Common myeloid progenitor, CD34-positive (primary cell): ENCODE data around the gene DDX39A.
"Not testable (repeated sequence)": the region's sequence is repeated elsewhere in the genome, so short reads cannot be mapped to it uniquely, and the experiment has no call there.

Experiments
- CTCF ChIA-PET: fragments of 350-600 bp; sonication (Branson Sonifier 250); formaldehyde crosslinking; loops from one replicate; lab custom pipeline; 2021; ENCODE audit warnings: antibody characterized with exemption; lab: Charles Lee
- POLR2A ChIA-PET: fragments of 350-600 bp; sonication (Branson Sonifier 250); formaldehyde crosslinking; loops from one replicate; lab custom pipeline; 2021; ENCODE audit warnings: antibody characterized with exemption; lab: Charles Lee
- DNase-seq, 3 donors: peaks; one replicate each; pipeline versions ENCODE4 v3.0.0 to v3.0.0-alpha.2; 2013
- H3K27ac ChIP-seq, 2 experiments: 1 replicate in 1 of 2; 2 replicates in 1 of 2; pipeline ENCODE4 v1.7.0; 2013; ENCODE audit warnings: inconsistent platforms in 2 of 2, low read length in 2 of 2, mild to moderate bottlenecking in 2 of 2, low read depth in 1 of 2, moderate library complexity in 1 of 2; ENCODE audit not compliant: severe bottlenecking in 2 of 2, insufficient read depth in 1 of 2, poor library complexity in 1 of 2
- H3K27me3 ChIP-seq, 5 experiments: replicated peaks in 2 of 5; 1 replicate in 3 of 5; 2 replicates in 2 of 5; pipeline versions ENCODE4 v1.6.1 to v1.7.0; 2013; ENCODE audit warnings: low read length in 4 of 5, mild to moderate bottlenecking in 2 of 5, moderate library complexity in 2 of 5, inconsistent platforms in 1 of 5; ENCODE audit not compliant: insufficient read depth in 5 of 5, control insufficient read depth in 4 of 5
- H3K36me3 ChIP-seq, 4 experiments: 1 replicate in 2 of 4; 2 replicates in 2 of 4; pipeline versions ENCODE4 v1.6.1 to v1.7.0; 2013; ENCODE audit warnings: low read length in 3 of 4, control low read depth in 1 of 4, mild to moderate bottlenecking in 1 of 4; ENCODE audit not compliant: control insufficient read depth in 4 of 4, insufficient read depth in 4 of 4
- H3K4me1 ChIP-seq, 4 experiments: 1 replicate in 3 of 4; 2 replicates in 1 of 4; pipeline versions ENCODE4 v1.6.1 to v1.7.1; 2013; ENCODE audit warnings: low read length in 3 of 4, mild to moderate bottlenecking in 3 of 4, control low read depth in 1 of 4, inconsistent platforms in 1 of 4, moderate library complexity in 1 of 4; ENCODE audit not compliant: control insufficient read depth in 4 of 4, insufficient read depth in 4 of 4; ENCODE audit errors: control extremely low read depth in 1 of 4
- H3K4me3 ChIP-seq, 7 experiments: 1 replicate in 4 of 7; 2 replicates in 3 of 7; pipeline versions ENCODE4 v1.5.1 to v1.7.0; 2013; ENCODE audit warnings: mild to moderate bottlenecking in 7 of 7, low read length in 6 of 7, moderate library complexity in 6 of 7, inconsistent platforms in 2 of 7, low read depth in 2 of 7, control low read depth in 1 of 7; ENCODE audit not compliant: insufficient read depth in 4 of 7, control insufficient read depth in 1 of 7; ENCODE audit errors: extremely low read depth in 1 of 7
- H3K9me3 ChIP-seq, 5 experiments: 1 replicate in 4 of 5; 2 replicates in 1 of 5; pipeline versions ENCODE4 v1.6.1 to v1.7.1; 2013; ENCODE audit warnings: low read length in 4 of 5, mild to moderate bottlenecking in 2 of 5, inconsistent platforms in 1 of 5, low read depth in 1 of 5, moderate library complexity in 1 of 5; ENCODE audit not compliant: control insufficient read depth in 4 of 5, insufficient read depth in 2 of 5; ENCODE audit errors: control extremely low read depth in 1 of 5
- WGBS: methylation state at CpG from one replicate; pipeline ENCODE4 v1.1.5; 2013; ENCODE audit not compliant: insufficient coverage; 5-methylcytosine and 5-hydroxymethylcytosine counted together

DDX39A gene

DNA sequence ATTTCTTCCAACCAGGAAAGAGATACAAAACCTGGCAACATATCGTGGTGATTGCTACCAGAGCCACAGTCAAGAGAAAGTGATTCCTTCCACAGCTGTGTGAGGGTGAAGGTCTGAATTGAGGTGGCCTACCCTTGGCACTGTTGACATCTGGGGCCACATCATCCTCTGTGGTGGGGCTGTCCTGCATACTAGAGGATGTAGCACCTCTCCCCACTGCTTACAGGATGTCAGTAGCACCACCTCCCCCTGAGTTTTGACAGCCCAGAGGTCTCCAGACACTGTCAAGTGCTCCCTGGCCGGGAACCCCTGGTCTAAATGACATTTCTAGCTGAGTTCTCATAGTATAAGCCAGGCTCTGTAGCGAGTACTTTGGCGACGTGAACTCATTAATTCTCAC lies 40.6 kb upstream of the DDX39A start:
- Histone ChIP-seq H3K4me1 (no peaks in the 10 kb centered on the region), H3K36me3 (peaks cover 22 to 76% (median 49%) of the 10 kb centered on the region in 4 experiments), H3K4me3 (no peak overlapping the region), H3K9me3 (no peaks in the 10 kb centered on the region), H3K27me3 (no peaks in the 10 kb centered on the region), H3K27ac (no peak overlapping the region)
- 76% methylated on average over 5 of the region's 5 CpGs for WGBS
- ChIA-PET POLR2A (interaction anchor here (0.6 kb wide), 1 partner anchor 58 kb away, joined by 5 read pairs; the partner anchor contains the start of gene DNAJB1), CTCF (interaction anchor here (1.0 to 2.7 kb wide), 3 partner anchors 8 to 31 kb away, joined by 4 to 7 read pairs (median 6); no protein-coding TSS in a partner anchor)
- DNase-seq, result no peak

DNA sequence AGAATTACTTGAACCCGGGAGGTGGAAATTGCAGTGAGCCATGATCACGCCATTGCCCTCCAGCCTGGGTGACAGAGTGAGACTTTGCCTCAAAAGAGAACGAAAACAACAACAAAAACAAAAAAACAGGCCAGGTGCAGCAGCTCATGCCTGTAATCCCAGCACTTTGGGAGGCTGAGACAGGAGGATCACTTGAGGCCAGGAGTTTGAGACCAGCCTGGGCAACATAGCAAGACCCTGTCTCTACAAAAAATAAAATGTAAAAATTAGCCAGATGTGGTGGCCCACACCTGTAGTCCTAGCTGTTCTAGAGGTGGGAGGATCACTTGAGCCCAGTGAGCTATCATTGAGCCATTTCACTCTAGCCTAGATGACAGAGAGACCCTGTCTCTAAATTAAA lies 33.2 kb upstream of the DDX39A start:
- H3K27ac ChIP-seq, H3K9me3 ChIP-seq, POLR2A ChIA-PET, DNase-seq, H3K4me3 ChIP-seq, H3K4me1 ChIP-seq, H3K27me3 ChIP-seq: not testable (repeated sequence)
- CTCF ChIA-PET, result interaction anchor here (1.0 to 1.5 kb wide), 2 partner anchors 20 to 21 kb away, joined by 3 read pairs; no protein-coding TSS in a partner anchor
- 90% methylated on average over 3 of the region's 3 CpGs for WGBS
- peaks cover 20 to 75% (median 45%) of the 10 kb centered on the region in 4 experiments for H3K36me3 ChIP-seq

DNA sequence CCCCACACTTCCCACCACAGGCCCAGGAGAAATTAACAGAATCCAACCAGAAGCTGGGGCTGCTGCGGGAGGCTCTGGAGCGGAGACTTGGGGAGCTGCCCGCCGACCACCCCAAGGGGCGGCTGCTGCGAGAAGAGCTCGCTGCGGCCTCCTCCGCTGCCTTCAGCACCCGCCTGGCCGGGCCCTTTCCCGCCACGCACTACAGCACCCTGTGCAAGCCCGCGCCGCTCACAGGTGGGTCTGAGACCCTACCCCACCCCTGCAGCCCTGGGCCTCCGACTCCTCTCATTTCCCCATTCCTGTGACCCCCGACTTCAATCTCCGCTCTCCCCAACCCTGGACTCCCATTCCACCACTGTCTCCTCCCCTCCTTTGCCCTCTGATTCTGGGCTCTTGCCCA lies 31.7 kb upstream of the DDX39A start:
- Histone ChIP-seq H3K36me3 (peaks cover 27 to 82% (median 52%) of the 10 kb centered on the region in 4 experiments), H3K9me3 (no peaks in the 10 kb centered on the region), H3K4me1 (no peaks in the 10 kb centered on the region), H3K27ac (no peak overlapping the region), H3K4me3 (no peak overlapping the region), H3K27me3 (no peaks in the 10 kb centered on the region)
- no peak for DNase-seq
- ChIA-PET CTCF (interaction anchor here (1.1 to 1.5 kb wide), 2 partner anchors 15 to 22 kb away, joined by 3 to 4 read pairs; no protein-coding TSS in a partner anchor), POLR2A (no interaction called here)
- WGBS, result over 99% methylated on average over 19 of the region's 19 CpGs

DNA sequence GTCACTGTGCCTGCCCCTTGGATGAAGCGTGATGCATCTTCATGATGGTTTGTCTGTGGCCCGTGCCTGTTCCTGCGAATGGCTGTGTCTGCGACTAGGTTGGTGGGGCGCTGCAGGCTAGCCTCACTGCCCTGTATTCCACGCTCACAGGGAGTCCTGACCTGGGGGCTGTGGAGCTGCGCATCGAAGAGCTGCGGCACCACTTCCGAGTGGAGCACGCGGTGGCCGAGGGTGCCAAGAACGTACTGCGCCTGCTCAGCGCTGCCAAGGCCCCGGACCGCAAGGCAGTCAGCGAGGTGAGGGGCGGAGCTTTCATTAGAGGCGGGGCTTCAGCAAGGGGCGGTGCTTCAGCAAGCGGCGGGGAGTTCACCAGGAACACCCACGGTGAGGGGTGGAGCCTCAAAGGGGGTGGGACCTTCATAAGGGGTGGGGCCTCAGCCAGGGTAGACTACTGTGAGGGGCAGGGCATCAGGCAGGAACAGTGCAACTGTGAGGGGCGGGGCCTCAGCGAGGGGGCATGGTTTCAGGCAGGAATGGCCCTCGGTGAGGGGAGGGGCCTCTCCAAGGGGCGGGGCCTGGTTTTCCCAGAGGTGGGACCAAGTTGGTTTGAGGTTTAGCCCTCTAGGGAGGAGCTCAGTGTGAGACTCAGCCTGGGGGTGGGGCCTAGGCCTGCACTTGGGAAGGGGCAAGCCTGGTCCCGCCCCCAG lies 31.2 kb upstream of the DDX39A start:
- DNase-seq, result peak; percentile 81 to 87 (median 87)
- ChIA-PET POLR2A (no interaction called here), CTCF (interaction anchor here (1.1 to 1.6 kb wide), 3 partner anchors 16 to 23 kb away, joined by 3 to 4 read pairs (median 3); no protein-coding TSS in a partner anchor)

DNA sequence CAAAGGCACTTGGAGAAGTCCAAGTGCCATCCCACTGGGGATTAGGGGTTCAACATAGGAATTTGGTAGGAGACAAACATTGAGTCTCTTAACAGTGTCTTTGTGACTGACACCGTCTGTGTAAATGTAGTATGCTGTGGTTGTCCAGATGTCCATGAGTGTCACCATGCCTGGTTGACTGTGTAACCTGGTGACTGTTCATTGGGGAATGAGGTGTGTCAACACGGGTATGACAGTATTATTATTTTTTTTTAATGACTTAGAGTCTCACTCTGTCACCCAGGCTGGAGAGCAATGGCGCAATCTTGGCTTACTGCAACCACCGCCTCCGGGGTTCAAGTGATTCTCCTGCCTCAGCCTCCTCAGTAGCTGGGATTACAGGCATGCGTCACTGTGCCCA lies 30.2 kb upstream of the DDX39A start:
- H3K4me3 ChIP-seq, result no peak overlapping the region
- no peak for DNase-seq
- no peaks in the 10 kb centered on the region for H3K27me3 ChIP-seq
- 94% methylated on average over 5 of the region's 6 CpGs for WGBS
- no peaks in the 10 kb centered on the region for H3K9me3 ChIP-seq
- no peak overlapping the region for H3K27ac ChIP-seq
- CTCF ChIA-PET, result interaction anchor here (1.6 kb wide), 1 partner anchor 17 kb away, joined by 3 read pairs; no protein-coding TSS in a partner anchor
- POLR2A ChIA-PET, result no interaction called here
- H3K4me1 ChIP-seq, result no peaks in the 10 kb centered on the region
- H3K36me3 ChIP-seq, result peaks cover 22 to 88% (median 48%) of the 10 kb centered on the region in 4 experiments

More for the DNA sequence above, 31.2 kb upstream of the DDX39A start:
- H3K9me3 ChIP-seq, result no peaks in the 10 kb centered on the region
- H3K27ac ChIP-seq, result no peak overlapping the region
- no peak overlapping the region for H3K4me3 ChIP-seq
- peaks cover 27 to 86% (median 50%) of the 10 kb centered on the region in 4 experiments for H3K36me3 ChIP-seq
- H3K27me3 ChIP-seq, result no peaks in the 10 kb centered on the region
- 93% methylated on average over 21 of the region's 30 CpGs for WGBS
- no peaks in the 10 kb centered on the region for H3K4me1 ChIP-seq

DNA sequence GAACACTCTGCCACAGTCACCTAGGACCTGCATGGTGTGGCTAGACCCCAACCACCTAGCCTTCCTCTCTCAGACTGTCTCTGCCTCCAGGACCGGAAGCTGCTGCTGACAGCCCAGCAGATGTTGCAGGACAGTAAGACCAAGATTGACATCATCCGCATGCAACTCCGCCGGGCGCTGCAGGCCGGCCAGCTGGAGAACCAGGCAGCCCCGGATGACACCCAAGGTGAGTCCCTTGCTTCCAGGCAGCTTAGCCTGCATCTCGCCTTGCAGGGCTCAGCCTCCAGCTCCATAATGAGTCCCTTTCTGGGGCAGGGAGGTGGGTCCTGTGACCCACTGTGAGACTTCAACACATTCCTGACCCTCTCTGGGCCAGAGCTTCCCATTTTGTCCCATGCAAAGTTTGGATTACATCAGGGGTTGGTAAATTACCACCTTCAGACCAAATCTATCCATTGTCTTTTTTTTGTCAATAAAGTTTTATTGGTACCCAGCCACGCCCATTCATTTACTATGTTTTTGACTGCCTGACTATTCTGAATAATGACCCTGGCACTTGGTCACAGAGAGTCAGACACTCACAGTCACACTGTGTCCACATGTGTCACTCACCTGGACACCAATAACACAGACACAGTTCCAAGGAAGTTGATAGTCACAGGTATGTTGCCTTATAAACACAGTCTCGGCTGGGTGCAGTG lies 27.3 kb upstream of the DDX39A start:
- peaks cover 27 to 93% (median 63%) of the 10 kb centered on the region in 4 experiments for H3K36me3 ChIP-seq

More for the DNA sequence above, 27.3 kb upstream of the DDX39A start:
- Histone ChIP-seq H3K4me1 (no peaks in the 10 kb centered on the region), H3K27ac (no peak overlapping the region), H3K4me3 (no peak overlapping the region), H3K27me3 (no peaks in the 10 kb centered on the region), H3K9me3 (no peaks in the 10 kb centered on the region)
- ChIA-PET CTCF (interaction anchor here (1.4 kb wide), 1 partner anchor 9 kb away, joined by 3 read pairs; no protein-coding TSS in a partner anchor), POLR2A (no interaction called here)
- WGBS, result 92% methylated on average over 10 of the region's 10 CpGs
- no peak for DNase-seq
